GM23338 (cell line): ENCODE results near the gene TSHZ2. TPM values are rescaled to one million over a fixed set of nuclear protein-coding genes. Genes with fewer than 3 reads are reported as not detected.
A peak's percentile ranks its signal among the peaks of the same experiment; 100 is the strongest.

Experiments
- ATAC-seq: fragments of 200-7000 bp; cut with Tn5 transposase; 3 replicates; pipeline ENCODE4 v1.9.1; 2020
- DNase-seq: peaks from one replicate; pipeline ENCODE4 v3.0.0-alpha.2; 2015; ENCODE audit warnings: low spot score
- H2AFZ ChIP-seq: fragments of 200-600 bp; sonication (generic); 2 replicates; pipeline ENCODE4 v1.8.0; 2016; ENCODE audit warnings: antibody characterized with exemption, mild to moderate bottlenecking, moderate library complexity
- H3F3A ChIP-seq: fragments of 200-600 bp; sonication (generic); replicated peaks from 2 replicates; pipeline ENCODE4 v1.8.0; 2017; ENCODE audit warnings: antibody characterized with exemption, mixed run types, low read depth
- H3K27ac ChIP-seq: fragments of 200-600 bp; sonication (generic); 2 replicates; pipeline ENCODE4 v1.6.1; 2016; ENCODE audit warnings: low read depth
- H3K27me3 ChIP-seq: fragments of 200-600 bp; sonication (generic); 2 replicates; pipeline ENCODE4 v1.8.0; 2016; ENCODE audit warnings: mild to moderate bottlenecking, mixed run types, moderate library complexity; ENCODE audit not compliant: insufficient read depth
- H3K36me3 ChIP-seq: fragments of 200-600 bp; sonication (generic); 2 replicates; pipeline ENCODE4 v1.8.0; 2016; ENCODE audit warnings: mild to moderate bottlenecking; ENCODE audit not compliant: insufficient read depth
- H3K4me1 ChIP-seq: fragments of 200-600 bp; sonication (generic); 2 replicates; pipeline ENCODE4 v1.8.0; 2016; ENCODE audit warnings: mild to moderate bottlenecking, moderate library complexity; ENCODE audit not compliant: insufficient read depth
- H3K4me2 ChIP-seq: fragments of 200-600 bp; sonication (generic); 2 replicates; pipeline ENCODE4 v1.7.1; 2017; ENCODE audit warnings: mixed run types
- H3K4me3 ChIP-seq: fragments of 200-600 bp; sonication (generic); 2 replicates; pipeline ENCODE4 v1.6.1; 2016; ENCODE audit warnings: mixed run types
- H3K79me2 ChIP-seq: fragments of 200-600 bp; sonication (generic); replicated peaks from 2 replicates; pipeline ENCODE4 v1.8.0; 2017; ENCODE audit warnings: mild to moderate bottlenecking; ENCODE audit not compliant: insufficient read depth
- H3K9me2 ChIP-seq: fragments of 200-600 bp; sonication (generic); 2 replicates; pipeline ENCODE4 v1.8.0; 2017; ENCODE audit not compliant: insufficient read depth
- H4K20me1 ChIP-seq: fragments of 200-600 bp; sonication (generic); replicated peaks from 2 replicates; pipeline ENCODE4 v1.8.0; 2017; ENCODE audit warnings: mild to moderate bottlenecking; ENCODE audit not compliant: insufficient read depth
- H3K27ac Mint-ChIP-seq: 2 replicates; pipeline ENCODE4 v1.8.0; 2020; ENCODE audit warnings: inconsistent platforms, mild to moderate bottlenecking, moderate library complexity, mixed read lengths
- H3K27me3 Mint-ChIP-seq: 3 replicates; pipeline ENCODE4 v1.8.0; 2022; ENCODE audit warnings: low read depth, mild to moderate bottlenecking, moderate library complexity, mixed read lengths, inconsistent platforms; ENCODE audit not compliant: insufficient read depth, poor library complexity
- H3K36me3 Mint-ChIP-seq: 3 replicates; pipeline ENCODE4 v1.8.0; 2021; ENCODE audit warnings: low read depth, mild to moderate bottlenecking, inconsistent platforms, moderate library complexity, mixed read lengths
- H3K4me1 Mint-ChIP-seq: 3 replicates; pipeline ENCODE4 v1.8.0; 2020; ENCODE audit warnings: mild to moderate bottlenecking, inconsistent platforms, mixed read lengths
- H3K4me3 Mint-ChIP-seq: 3 replicates; pipeline ENCODE4 v1.8.0; 2021; ENCODE audit warnings: moderate library complexity, mild to moderate bottlenecking, inconsistent platforms, mixed read lengths
- H3K9me3 Mint-ChIP-seq: 3 replicates; pipeline ENCODE4 v1.8.0; 2020; ENCODE audit warnings: moderate library complexity, mild to moderate bottlenecking, inconsistent platforms, mixed read lengths
- CTCF ChIP-seq, 2 experiments: fragments of 200-600 bp in 1 of 2; sonication (generic) in 1 of 2; conservative IDR thresholded peaks; 2 replicates each; pipeline versions ENCODE4 v1.5.1 to v1.6.1; 2016 to 2017; ENCODE audit warnings: antibody characterized with exemption in 2 of 2, low read depth in 2 of 2, mild to moderate bottlenecking in 2 of 2, moderate library complexity in 1 of 2
- EZH2 ChIP-seq: fragments of 200-600 bp; sonication (generic); IDR thresholded peaks from one replicate; pipeline ENCODE4 v1.8.0; 2017; ENCODE audit warnings: antibody characterized with exemption, mild to moderate bottlenecking, low read depth; ENCODE audit not compliant: unreplicated experiment
- EZH2phosphoT487 ChIP-seq: fragments of 200-600 bp; sonication (generic); IDR thresholded peaks from one replicate; pipeline ENCODE4 v1.8.1; 2018; ENCODE audit warnings: antibody characterized with exemption; ENCODE audit not compliant: unreplicated experiment
- JUNB ChIP-seq: IDR thresholded peaks from one replicate; pipeline ENCODE4 v1.6.1; 2016; ENCODE audit warnings: antibody characterized with exemption; ENCODE audit not compliant: unreplicated experiment
- NANOG ChIP-seq: IDR thresholded peaks from 2 replicates; pipeline ENCODE4 v1.6.1; 2016; ENCODE audit warnings: antibody characterized with exemption, borderline replicate concordance
- POLR2AphosphoS5 ChIP-seq: IDR thresholded peaks from 2 replicates; pipeline ENCODE4 v1.6.1; 2016; ENCODE audit warnings: antibody characterized with exemption, low read depth
- REST ChIP-seq: IDR thresholded peaks from one replicate; pipeline ENCODE4 v1.6.1; 2018; ENCODE audit warnings: antibody characterized with exemption; ENCODE audit not compliant: unreplicated experiment
- STAT1 ChIP-seq: IDR thresholded peaks from one replicate; pipeline ENCODE4 v1.6.1; 2016; ENCODE audit warnings: antibody characterized with exemption; ENCODE audit not compliant: unreplicated experiment
- ZNF331 ChIP-seq: fragments of 250-450 bp; sonication (Bioruptor Pico); IDR thresholded peaks from 2 replicates; pipeline ENCODE4 v1.5.0; 2020; ENCODE audit warnings: low read depth, mild to moderate bottlenecking, moderate library complexity
- polyA plus RNA-seq: library from polyadenylated mRNA; unstranded; fragments of >200 nt; fragmentation: Nextera tagmentation; extraction: Ambion mirVana; gene quantifications from 2 replicates; pipeline ENCODE4 v1.2.1, GENCODE V29; 2016
- total RNA-seq: library from RNA; depleted of rRNA; stranded (reverse); fragments of >200 nt; shearing (Covaris generic); gene quantifications from 2 replicates; pipeline ENCODE4 v1.2.3, GENCODE V29; 2014

Gene TSHZ2
- total and polyA plus RNA-seq, 2 experiments from 2014 or later: 0.49 to 1.3 TPM

DNA sequence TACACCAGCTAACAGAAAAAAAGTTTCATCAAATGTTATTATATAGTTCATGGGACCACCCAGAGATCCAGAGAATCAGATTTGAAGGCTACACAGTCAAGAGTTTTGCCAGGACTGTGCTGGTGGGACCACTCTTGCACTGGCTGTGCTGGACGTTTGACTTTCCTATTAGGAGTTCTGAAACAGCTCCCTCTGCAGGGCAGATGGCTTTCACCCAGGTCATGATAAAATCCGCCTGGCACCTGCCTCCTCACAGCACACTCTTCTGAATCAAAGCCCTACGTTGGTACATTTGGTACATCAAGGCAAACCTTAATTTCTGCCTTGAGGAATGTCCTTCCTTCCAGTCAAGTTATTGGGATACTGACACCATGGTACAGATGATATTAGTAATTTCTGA, 319.4 kb downstream of the TSHZ2 start:
- no peaks in the 10 kb centered on the region for H3K9me2 ChIP-seq
- H2AFZ ChIP-seq: no peak overlapping the region
- H3K4me1 ChIP-seq: no peaks in the 10 kb centered on the region
- H3K79me2 ChIP-seq: no peaks in the 10 kb centered on the region
- Mint-ChIP-seq H3K9me3 (no peaks in the 10 kb centered on the region), H3K27ac (no peak overlapping the region), H3K36me3 (no peaks in the 10 kb centered on the region), H3K4me1 (no peaks in the 10 kb centered on the region), H3K4me3 (no peak overlapping the region), H3K27me3 (peaks cover 2% of the 10 kb centered on the region)
- H3K4me3 ChIP-seq: no peak overlapping the region
- TF ChIP-seq CTCF (conservative IDR thresholded peaks at IDR 0.05; ENCODE audit: low read depth in 2 of 2) (peak; percentile 71 to 75), NANOG (no peak)
- no peaks in the 10 kb centered on the region for H3K27me3 ChIP-seq
- no peak overlapping the region for H3K27ac ChIP-seq
- ATAC-seq (peak; percentile 88), DNase-seq (peak; percentile 79)
- H3F3A ChIP-seq: no peaks in the 10 kb centered on the region
- H3K36me3 ChIP-seq: no peaks in the 10 kb centered on the region
- no peak overlapping the region for H3K4me2 ChIP-seq
- H4K20me1 ChIP-seq: no peaks in the 10 kb centered on the region

DNA sequence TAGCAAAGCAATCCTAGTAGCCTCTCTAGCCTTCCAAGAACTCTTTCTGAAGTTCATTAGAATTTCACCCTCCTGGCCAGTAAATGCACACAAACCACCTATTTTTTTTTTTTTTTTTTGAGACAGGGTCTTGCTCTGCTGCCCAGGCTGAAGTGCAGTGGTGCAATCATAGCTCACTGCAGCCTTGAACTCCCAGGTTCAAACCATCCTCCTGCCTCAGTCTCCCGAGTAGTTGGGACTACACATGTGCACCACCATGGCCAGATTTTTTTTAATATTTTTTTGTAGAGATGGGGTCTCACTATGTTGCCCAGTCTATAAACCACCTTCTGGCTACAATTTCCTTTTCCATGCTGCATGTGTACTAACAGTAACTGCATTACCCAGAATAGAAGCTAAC, 320.2 kb downstream of the TSHZ2 start:
- Histone ChIP-seq H3K27me3 (no peaks in the 10 kb centered on the region), H3K27ac (no peak overlapping the region), H3K36me3 (no peaks in the 10 kb centered on the region), H3K4me1 (no peaks in the 10 kb centered on the region), H3K4me3 (no peak overlapping the region), H4K20me1 (no peaks in the 10 kb centered on the region), H3K4me2 (no peak overlapping the region), H3K79me2 (no peaks in the 10 kb centered on the region), H3K9me2 (no peaks in the 10 kb centered on the region), H3F3A (no peaks in the 10 kb centered on the region), H2AFZ (no peak overlapping the region)
- Mint-ChIP-seq H3K4me1 (no peaks in the 10 kb centered on the region), H3K36me3 (no peaks in the 10 kb centered on the region), H3K27ac (no peak overlapping the region), H3K9me3 (no peaks in the 10 kb centered on the region), H3K4me3 (no peak overlapping the region), H3K27me3 (peaks cover 2% of the 10 kb centered on the region)
- DNase-seq (no peak), ATAC-seq (no peak)
- TF ChIP-seq CTCF (conservative IDR thresholded peaks at IDR 0.05; ENCODE audit: low read depth in 2 of 2) (no peak), POLR2AphosphoS5 (no peak), EZH2 (no peak), STAT1 (no peak), REST (no peak), ZNF331 (no peak), JUNB (no peak), EZH2phosphoT487 (no peak)
